AG10803 (cell line): ENCODE data around the gene EXOC3L1.

ENCODE experiments used
- DNase-seq: peaks from one replicate; pipeline ENCODE4 v3.0.0; 2010; ENCODE audit warnings: low read depth
- H3K4me3 ChIP-seq: 2 replicates; pipeline ENCODE4 v1.5.1; 2011; ENCODE audit warnings: mild to moderate bottlenecking, low read length, control low read depth
- TF ChIP-seq, protein P1 (sequence below): conservative IDR thresholded peaks from 2 replicates; pipeline ENCODE4 v1.5.1; 2011; ENCODE audit warnings: mild to moderate bottlenecking, low read length, control low read depth, inconsistent platforms

Gene EXOC3L1

DNA sequence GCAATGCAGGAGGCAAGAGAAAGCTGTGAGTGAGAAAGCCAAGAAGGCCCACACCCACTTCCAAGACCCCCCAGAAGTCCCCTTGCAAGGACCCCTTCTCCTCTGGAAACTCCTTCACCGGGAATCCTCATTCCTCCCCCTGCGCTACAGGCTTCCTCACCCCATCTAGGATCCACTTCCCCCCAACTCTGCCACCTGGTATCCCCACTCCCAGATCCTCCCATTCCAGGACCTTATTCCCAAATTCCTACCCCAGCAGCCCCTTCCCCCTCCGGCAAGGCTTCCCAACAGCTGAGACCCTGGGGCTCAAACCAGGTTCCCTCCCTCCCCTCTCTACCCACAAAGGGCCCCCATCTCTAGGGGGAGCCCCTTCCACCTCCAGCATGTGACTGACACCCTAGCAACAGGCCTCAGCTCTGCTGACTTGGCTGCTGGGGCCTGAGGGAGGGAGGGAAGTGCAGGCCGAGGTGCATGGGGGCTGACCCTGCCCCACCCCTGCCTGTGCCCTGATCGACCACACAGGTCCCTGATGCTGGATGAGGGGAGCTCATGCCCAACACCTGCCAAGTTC, 23.3 kb downstream of the EXOC3L1 start:
- TF ChIP-seq, protein P1, sequence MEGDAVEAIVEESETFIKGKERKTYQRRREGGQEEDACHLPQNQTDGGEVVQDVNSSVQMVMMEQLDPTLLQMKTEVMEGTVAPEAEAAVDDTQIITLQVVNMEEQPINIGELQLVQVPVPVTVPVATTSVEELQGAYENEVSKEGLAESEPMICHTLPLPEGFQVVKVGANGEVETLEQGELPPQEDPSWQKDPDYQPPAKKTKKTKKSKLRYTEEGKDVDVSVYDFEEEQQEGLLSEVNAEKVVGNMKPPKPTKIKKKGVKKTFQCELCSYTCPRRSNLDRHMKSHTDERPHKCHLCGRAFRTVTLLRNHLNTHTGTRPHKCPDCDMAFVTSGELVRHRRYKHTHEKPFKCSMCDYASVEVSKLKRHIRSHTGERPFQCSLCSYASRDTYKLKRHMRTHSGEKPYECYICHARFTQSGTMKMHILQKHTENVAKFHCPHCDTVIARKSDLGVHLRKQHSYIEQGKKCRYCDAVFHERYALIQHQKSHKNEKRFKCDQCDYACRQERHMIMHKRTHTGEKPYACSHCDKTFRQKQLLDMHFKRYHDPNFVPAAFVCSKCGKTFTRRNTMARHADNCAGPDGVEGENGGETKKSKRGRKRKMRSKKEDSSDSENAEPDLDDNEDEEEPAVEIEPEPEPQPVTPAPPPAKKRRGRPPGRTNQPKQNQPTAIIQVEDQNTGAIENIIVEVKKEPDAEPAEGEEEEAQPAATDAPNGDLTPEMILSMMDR: no peak
- no peak for DNase-seq
- no peak overlapping the region for H3K4me3 ChIP-seq

DNA sequence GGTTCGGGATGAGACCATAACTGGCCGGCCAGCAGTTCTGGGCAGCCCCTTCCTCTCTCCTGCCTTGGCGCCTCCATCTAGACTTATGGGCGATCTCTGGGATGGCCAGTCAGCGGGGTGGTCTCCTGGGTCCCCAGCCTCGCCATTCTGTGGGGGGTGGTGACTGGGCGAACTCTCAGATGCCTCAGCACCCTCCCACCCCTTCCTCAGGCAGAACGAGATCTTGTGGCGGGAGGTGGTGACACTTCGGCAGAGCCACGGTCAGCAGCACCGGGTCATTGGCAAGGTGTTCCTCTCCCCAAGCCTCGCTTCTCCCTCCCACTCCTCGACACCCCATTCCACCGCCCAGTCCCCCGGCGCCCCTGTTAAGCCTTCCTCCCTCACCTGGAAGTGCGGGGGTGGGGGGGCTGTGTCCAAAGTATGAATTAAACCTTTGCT, 23.8 kb downstream of the EXOC3L1 start:
- TF ChIP-seq, protein P1: no peak
- H3K4me3 ChIP-seq: no peak overlapping the region
- DNase-seq: no peak

DNA sequence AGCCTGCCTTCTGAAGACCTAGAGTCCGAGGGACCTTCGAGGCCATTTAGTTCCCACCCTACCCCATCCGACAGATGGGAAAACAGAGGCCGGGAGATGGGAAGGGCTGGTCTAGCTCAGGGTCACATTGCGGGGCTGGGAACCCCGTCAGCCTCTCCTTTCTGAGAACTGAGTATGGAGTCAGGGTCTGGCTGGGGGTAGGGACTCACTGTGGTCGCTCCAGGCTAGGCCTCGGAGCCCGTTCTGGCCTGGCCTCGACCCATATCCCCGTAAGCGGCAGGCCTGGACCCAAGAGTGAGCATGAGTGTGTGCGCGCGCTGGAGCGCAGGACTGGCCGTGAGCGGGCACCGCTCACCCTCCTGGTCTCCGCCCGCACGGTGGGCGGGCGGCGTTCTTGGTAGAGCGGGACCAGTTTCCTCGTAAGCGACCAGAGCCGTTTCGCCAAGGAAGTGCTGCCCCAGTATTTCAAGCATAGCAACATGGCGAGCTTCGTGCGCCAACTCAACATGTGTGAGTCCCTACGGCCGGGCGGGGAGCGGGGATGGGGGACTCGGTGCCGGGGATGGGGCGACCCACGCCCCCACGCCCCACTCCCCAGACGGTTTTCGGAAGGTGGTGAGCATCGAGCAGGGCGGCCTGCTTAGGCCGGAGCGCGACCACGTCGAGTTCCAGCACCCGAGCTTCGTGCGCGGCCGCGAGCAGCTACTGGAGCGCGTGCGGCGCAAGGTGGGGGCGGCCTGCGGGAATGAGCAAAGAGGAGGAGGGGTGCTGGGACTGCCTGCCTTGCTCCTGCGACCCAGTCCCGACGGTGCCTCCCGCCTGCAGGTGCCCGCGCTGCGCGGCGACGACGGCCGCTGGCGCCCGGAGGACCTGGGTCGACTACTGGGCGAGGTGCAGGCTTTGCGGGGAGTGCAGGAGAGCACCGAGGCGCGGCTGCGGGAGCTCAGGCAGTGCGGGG, 24.5 kb downstream of the EXOC3L1 start:
- DNase-seq: no peak
- H3K4me3 ChIP-seq: no peak overlapping the region
- TF ChIP-seq, protein P1: no peak

DNA sequence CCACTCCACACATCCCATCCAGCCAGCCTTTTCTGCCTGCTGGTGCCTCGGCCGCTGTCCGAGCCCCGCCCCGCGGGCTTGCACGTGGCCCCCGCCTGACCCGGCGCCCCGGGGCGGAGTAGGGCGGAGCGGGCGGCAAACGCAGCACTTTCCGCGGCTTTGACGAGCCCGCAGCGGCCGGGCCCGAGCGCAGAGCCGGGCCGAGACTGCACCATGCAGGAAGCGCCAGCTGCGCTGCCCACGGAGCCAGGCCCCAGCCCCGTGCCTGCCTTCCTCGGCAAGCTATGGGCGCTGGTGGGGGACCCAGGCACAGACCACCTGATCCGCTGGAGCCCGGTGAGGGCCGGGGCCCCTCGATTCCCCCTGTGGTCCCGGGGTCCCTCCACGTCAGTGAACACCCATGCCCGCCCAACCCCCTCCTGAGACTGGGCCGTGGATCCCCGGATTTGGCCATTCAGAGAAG, 25.3 kb downstream of the EXOC3L1 start, which contains the start of gene HSF4:
Gene HSF4, plus strand, starts transcription at position 147 of the 463 bp plus-strand sequence. Its CDS starts 67 bp downstream, at position 214.
- TF ChIP-seq, protein P1: no peak
- DNase-seq: no peak
- no peak within 1 kb of the TSS for H3K4me3 ChIP-seq

DNA sequence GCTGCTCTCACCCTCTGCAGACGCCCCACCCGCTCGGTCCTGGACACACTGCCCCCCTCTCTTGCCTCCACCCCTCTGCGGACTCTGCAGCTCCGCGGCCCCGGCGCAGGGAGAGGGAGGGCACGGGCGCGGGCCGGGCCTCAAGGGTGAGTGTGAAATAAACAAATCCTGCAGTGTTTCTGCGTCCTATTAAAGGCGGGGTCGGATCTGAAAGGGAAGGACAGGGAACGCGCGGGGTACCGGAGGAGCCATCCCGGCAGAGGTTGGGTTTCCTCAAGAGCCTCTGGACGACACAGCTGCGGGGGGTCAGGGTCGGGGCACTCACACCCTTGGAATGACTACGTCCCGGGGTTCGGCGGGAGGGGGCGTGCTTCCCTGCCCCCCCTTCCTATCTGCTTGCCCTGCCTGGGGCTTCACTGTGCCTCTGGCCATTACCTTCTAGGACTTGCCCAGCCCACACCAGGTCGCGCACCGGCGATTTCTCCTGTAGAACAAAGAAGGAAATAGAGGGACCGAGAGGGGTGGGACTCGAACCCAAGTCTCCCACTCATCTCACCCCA, 25.9 kb downstream of the EXOC3L1 start:
- H3K4me3 ChIP-seq: no peak overlapping the region
- TF ChIP-seq, protein P1: no peak
- DNase-seq: no peak

DNA sequence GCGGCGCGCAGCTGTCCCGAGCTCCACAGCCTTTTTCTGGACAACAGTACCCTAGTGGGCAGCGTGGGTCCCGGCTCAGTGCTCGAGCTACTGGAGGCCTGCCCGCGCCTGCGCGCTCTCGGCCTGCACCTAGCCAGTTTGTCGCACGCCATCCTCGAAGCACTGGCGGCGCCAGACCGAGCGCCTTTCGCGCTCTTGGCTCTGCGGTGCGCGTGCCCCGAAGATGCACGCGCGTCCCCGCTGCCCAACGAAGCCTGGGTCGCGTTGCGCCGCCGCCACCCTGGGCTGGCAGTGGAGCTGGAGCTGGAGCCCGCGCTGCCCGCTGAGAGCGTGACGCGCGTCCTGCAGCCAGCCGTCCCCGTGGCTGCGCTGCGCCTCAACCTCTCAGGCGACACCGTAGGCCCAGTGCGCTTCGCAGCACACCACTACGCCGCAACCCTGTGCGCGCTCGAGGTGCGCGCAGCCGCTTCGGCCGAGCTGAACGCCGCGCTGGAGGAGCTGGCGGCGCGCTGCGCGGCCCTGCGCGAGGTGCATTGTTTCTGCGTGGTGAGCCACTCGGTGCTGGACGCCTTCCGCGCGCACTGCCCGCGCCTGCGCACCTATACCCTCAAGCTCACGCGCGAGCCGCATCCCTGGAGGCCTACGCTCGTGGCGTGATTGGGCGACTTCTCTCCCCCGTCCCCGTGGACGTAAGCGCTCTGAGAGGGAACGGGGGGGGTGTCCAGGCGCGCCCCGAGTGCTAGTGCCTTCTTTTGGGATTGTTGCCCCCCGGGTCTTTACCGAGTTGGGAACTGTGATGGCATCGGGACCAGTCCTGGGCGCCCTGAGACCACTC, 26.6 kb downstream of the EXOC3L1 start:
- TF ChIP-seq, protein P1: no peak
- H3K4me3 ChIP-seq: no peak overlapping the region
- peak; percentile 39 for DNase-seq
